Mucosa of descending colon (tissue), 3 donors: ENCODE results near the gene OLFML2A. TPM values are rescaled to one million over a fixed set of nuclear protein-coding genes. Genes with fewer than 3 reads are reported as not detected.
A peak's percentile ranks its signal among the peaks of the same experiment; 100 is the strongest.

Experiments used
- ATAC-seq: fragments of 200-7000 bp; cut with Tn5 transposase; one replicate; pipeline ENCODE4 v1.9.1; 2020; ENCODE audit warnings: mild to moderate bottlenecking, moderate library complexity
- DNase-seq, 3 donors: peaks; one replicate each; pipeline ENCODE4 v3.0.0-alpha.2; 2020
- H3K36me3 ChIP-seq: fragments of 200-600 bp; one replicate; pipeline ENCODE4 v1.8.0; 2021; ENCODE audit warnings: low read depth, mild to moderate bottlenecking
- H3K4me1 ChIP-seq: fragments of 200-600 bp; one replicate; pipeline ENCODE4 v1.8.0; 2021; ENCODE audit warnings: low read depth, mild to moderate bottlenecking
- H3K4me3 ChIP-seq: fragments of 200-600 bp; one replicate; pipeline ENCODE4 v1.8.0; 2021; ENCODE audit warnings: mild to moderate bottlenecking
- H3K9me3 ChIP-seq: fragments of 200-600 bp; one replicate; pipeline ENCODE4 v1.8.0; 2021; ENCODE audit warnings: mild to moderate bottlenecking
- CTCF ChIP-seq: fragments of 200-600 bp; IDR thresholded peaks from one replicate; pipeline ENCODE4 v1.8.0; 2022; ENCODE audit warnings: antibody characterized with exemption, mild to moderate bottlenecking
- intact Hi-C, 2 donors: fragments of 100-400 bp; cut with DNase I in 1 of 2; cut with micrococcal nuclease in 1 of 2; formaldehyde crosslinking; loops; one replicate each; pipeline versions ENCODE4 v1.11.0 to v1.11.1; 2022; cut with DNase I, micrococcal nuclease
- total RNA-seq, 3 donors: library from RNA; stranded (reverse); fragmentation: NEBNext Ultra II Directional in 2 of 3; extraction: Animal tissue kit (Norgen Biotek cat#: 25700) in 2 of 3; gene quantifications; one replicate each; pipeline versions ENCODE4 v1.2.1 to v1.2.4, GENCODE V29; 2021 to 2023
- donor health status: DM: no; HTN: no; CAD: no; lungs with moderate emphysema.
- donor health status: DM: no; HTN: no; CAD: no.
- donor health status: DM: no; HTN: yes; CAD: no.

The OLFML2A gene
- total RNA-seq, 3 donors from 2014 or later: 2.8 to 48.3 (median 4.7) TPM

GRCh38 chr9:124812441-124812876 lies 35.5 kb downstream of the OLFML2A start:
- peak; percentile 40 for ATAC-seq
- Histone ChIP-seq H3K4me3 (no peak overlapping the region), H3K4me1 (no peaks in the 10 kb centered on the region), H3K36me3 (no peaks in the 10 kb centered on the region), H3K9me3 (no peaks in the 10 kb centered on the region)
- TF ChIP-seq CTCF: no peak
- DNase-seq: no peak
- intact Hi-C loops: no loop called here

GRCh38 chr9:124813041-124813440 lies 36.1 kb downstream of the OLFML2A start:
- no peak for TF ChIP-seq CTCF
- no peak for DNase-seq
- H3K4me1 ChIP-seq: no peaks in the 10 kb centered on the region
- no peaks in the 10 kb centered on the region for H3K9me3 ChIP-seq
- H3K4me3 ChIP-seq: no peak overlapping the region
- no peak for ATAC-seq
- intact Hi-C loops: no loop called here
- no peaks in the 10 kb centered on the region for H3K36me3 ChIP-seq

GRCh38 chr9:124813501-124814163 lies 36.7 kb downstream of the OLFML2A start:
- Histone ChIP-seq H3K9me3 (no peaks in the 10 kb centered on the region), H3K4me3 (no peak overlapping the region), H3K4me1 (no peaks in the 10 kb centered on the region), H3K36me3 (no peaks in the 10 kb centered on the region)
- intact Hi-C loops: no loop called here
- DNase-seq (no peak), ATAC-seq (no peak)
- TF ChIP-seq CTCF: no peak

GRCh38 chr9:124814164-124814535 lies 37.2 kb downstream of the OLFML2A start:
- ATAC-seq: no peak

GRCh38 chr9:124815601-124816000 lies 38.7 kb downstream of the OLFML2A start:
- no peaks in the 10 kb centered on the region for H3K9me3 ChIP-seq
- ATAC-seq (no peak), DNase-seq (peak in 1 of 3 donors; percentile 23)
- no peaks in the 10 kb centered on the region for H3K36me3 ChIP-seq
- no peak for TF ChIP-seq CTCF
- no peak overlapping the region for H3K4me3 ChIP-seq
- H3K4me1 ChIP-seq: no peaks in the 10 kb centered on the region
- intact Hi-C loops: no loop called here

More at GRCh38 chr9:124814164-124814535, 37.2 kb downstream of the OLFML2A start:
- Histone ChIP-seq H3K9me3 (no peaks in the 10 kb centered on the region), H3K4me3 (no peak overlapping the region), H3K4me1 (no peaks in the 10 kb centered on the region), H3K36me3 (no peaks in the 10 kb centered on the region)
- intact Hi-C loops: no loop called here
- DNase-seq: no peak
- no peak for TF ChIP-seq CTCF
